Activated CD8-positive, alpha-beta memory T cell treated with anti-CD3 and anti-CD28 coated beads, Interleukin-2, amount 50 U/mL, for 1 hour (primary cell): ENCODE results near the gene PHF24.

Experiments used
- DNase-seq: peaks from one replicate; pipeline ENCODE4 v3.0.0-alpha.2; 2020; ENCODE audit errors: extremely low read depth

The PHF24 gene

DNA sequence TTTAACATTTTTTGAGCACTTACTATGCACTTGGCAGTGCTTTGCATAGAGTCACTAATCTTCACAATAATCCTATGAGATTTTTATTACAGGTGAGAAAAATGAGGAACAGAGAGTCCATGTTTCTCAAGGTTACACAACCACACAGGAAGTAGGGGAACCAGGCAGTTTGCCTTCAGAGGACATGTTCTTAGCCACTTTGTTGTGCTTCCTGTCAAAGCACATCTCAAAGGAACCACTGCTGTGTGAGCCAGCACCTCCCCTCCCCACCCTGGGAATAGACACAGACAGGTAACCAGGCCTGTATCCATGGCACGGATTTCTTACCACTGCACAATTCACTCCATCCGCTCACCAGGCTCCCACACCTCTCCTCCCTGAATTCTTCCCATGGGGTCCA is 25.1 kb downstream of the PHF24 start:
- no peak for DNase-seq

DNA sequence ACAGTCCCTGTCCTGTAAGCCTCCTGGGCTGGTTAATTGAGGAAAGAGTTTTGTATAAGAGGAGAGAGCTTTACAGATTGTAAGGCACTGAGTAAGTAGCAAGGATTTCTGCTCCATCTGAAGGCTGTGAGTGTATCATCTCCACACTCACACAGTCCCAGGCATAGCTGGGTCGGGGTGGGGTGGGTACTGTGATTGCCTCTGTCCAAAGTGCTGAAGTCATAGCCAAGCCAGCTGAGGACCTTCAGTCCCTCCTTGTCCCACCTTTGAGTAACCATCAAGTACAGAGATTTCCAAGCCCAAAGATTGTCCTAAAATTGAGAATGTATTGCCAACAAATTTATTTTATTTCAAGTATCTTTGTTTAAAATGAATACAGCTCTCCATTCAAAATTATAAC is 26.0 kb downstream of the PHF24 start:
- no peak for DNase-seq

DNA sequence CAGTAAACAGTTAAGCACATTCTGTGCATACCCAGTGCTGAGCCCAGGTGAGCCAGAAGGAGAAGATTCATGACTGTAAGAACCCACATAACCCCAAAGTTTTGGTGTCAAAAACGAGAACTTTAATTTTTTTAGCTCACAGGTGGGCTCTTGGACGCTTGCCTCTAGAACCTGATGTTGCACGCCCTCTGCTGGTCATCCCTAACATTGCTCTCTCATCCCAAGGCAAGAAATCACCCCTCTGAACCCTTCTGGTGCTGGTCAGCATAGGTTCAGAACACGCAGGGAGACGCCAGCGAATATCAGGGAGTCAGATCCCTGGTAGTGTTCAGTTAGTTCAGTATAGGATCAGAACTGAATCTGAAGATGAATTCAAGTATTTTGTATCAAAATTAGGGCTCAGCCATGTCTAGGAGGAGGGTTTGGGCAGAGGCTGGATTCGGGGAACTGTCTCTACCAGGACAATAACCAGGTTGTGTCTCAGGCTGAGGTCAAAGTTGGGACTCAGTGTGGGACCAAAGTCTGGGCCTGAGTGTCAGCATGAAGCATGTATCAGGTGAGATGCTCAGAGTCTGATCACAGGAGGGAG is 27.3 kb downstream of the PHF24 start:
- DNase-seq = no peak

DNA sequence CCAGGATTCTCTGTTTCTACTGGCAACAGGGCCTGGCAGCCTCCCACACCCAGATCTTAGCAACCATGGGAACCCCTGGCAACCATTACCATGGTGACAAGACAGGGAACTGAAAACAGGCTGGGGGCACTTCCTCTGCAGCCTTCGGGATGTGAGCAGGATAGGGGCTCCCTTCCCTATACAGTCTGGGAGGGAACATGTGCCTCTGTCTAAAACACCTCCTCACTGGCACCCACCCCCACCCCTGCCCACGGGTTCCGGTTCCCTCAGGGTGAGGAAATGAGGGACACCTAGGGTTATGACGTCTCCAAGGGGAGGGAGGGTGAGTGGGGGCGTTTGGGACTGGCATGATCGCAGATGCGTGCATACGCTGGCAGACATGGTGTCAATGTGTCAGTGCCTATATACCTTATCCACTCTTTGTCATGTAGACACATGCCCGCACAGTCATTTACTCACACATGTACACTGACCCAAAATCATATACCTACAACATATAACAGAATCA is 28.5 kb downstream of the PHF24 start:
- no peak for DNase-seq

DNA sequence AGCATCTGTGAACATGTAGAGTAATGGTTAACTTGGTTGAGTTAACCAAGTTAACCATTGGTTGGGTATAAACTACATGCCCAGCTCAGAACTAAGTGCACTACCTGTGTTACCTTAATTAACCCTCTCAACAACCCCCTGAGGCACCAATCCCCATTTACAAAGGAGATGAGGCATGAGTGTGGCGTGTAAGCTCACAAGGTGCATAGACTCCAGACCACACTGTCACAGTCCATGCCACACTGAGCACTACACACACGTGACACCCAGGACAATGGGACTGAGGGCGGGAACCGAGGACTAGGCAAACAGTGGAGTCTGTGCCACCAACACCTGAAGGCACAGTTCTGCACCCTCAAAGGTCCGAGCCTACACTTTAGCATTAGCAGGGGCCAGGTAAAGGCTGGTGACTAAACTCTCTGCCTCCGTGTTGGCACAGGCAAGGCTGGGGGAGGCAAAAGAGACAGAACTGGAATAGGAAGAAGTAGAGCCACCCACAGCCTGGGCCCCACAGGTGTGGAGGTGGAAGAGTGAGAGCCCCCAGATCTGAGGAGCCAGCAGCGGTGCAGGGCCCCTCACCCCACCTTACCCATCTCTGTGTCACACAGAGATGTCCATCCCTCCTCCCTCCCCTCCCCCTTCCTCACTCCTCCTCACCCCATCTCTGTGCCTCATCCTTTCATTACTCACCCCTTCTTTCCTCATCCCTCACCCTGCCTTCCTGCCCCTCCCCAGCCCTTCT is 29.2 kb downstream of the PHF24 start:
- no peak for DNase-seq

DNA sequence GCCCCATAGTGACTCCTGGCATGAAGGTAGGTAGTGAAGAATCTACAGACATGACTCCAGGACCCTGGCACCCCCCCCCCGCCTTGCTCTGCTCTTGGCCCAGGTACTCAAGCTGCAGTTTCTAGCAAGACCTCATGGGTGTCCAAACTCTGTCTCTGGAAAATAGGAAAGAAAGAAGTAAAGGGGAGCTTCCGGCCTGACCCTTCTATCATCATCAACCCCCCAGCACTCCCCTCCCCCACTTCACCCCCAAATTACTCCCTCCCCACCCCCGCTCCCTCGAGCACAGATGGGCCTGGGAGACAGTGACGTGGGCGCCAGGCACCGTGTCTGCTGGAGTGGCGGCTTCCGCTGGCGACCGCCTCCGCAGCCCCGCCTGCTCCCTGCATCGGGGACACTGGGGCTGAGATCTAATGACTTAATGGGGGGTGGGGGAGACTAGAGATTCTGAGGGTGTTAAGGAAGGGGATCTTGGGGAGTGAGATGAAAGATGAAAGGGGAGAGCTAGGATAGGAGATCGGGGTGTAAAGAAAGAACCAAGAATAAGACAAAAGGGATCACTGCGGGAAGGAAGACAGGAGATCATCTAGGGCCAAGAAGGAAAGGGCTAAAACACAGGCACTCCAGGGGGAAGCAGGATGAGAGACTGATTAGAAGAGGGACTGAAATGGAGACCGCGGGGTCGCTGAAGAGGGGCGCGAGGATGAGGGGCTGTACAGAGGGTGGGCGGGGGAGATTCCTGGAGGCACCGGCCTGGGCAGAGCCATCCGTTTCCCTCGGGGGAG is 30.3 kb downstream of the PHF24 start:
- no peak for DNase-seq

DNA sequence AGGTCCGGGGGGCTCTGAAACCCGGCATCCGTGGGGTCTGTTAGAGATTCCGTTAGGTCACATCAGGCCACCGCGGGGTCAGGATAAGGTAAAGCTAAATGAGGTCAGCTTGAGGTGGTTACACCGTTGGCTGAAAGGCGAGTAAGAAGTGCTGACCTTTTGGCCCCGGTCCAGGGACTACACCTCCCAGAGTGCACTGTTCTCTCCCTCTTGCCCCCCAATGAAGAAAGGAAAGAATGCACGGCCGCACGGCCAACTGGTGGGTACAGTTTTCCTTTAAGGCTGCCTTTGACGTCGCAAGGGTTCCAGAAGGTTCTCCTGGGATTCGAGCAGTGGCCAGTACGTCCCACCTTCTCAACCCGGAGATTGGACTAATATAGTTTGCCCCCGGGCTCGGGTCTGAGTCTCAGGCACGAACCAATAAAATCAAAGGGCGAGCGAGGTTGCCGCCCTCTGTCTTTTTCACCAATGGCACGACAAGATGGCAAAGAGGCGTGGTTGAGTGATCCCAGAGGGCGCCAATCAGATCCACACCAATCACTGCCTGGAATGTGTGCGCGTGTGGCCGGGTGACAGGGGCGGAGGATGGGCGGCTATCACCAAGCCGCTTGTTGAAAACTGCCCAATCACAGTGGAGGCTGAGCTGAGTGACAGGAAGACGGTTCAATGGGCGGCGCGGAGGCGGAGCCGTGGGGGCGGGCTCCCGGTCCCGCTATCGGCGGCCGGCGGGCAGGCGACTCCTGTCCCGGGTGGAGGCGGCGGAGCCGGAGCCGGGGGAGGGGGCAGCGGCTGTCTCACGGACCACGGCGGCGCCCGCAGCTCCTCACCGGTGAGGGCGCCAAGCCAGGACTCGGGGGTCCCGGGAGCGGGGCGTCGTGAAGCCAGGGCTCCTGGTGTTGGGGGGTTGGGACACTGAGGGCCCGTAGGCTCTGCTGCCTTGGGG is 31.2 kb downstream of the PHF24 start, which contains the start of gene DNAJB5:
Gene DNAJB5, plus strand, starts transcription at position 743 of the 943 bp plus-strand sequence. CDS start 886 bp downstream, outside the sequence.
- peak; percentile 94 for DNase-seq

DNA sequence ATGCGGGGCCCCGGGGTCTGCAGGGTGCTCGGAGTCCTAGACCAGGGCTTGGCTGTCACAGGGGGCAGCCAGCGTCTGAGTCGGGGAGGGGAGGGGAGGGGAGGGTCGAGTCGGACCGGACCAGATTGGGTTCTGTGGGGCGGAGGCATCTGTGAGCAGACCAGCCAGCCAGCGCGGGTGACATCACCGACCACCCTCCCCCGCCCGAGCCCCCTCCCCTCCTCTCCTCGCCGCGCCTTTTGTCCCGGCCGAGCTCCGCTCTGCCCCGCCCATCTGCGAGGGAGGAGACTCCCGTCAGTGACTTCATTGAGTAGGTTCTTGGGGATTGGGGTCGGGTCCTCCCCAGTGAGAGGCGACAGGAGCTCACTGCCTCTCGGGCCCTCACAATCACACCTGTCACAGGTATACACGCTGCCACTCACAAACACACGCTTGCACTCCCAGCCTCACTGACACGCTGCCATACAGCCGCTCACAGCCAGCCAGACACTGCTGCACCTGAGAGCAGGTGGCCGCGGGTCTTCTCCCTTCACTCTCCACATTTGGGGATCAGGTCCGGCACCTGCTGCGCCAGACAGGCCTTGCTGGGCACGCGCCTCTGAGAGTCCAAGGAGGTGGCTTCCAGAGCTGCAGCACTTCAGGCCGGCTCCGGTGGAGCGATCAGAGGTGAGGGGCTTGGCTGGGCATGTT is 32.0 kb downstream of the PHF24 start:
- DNase-seq = no peak

DNA sequence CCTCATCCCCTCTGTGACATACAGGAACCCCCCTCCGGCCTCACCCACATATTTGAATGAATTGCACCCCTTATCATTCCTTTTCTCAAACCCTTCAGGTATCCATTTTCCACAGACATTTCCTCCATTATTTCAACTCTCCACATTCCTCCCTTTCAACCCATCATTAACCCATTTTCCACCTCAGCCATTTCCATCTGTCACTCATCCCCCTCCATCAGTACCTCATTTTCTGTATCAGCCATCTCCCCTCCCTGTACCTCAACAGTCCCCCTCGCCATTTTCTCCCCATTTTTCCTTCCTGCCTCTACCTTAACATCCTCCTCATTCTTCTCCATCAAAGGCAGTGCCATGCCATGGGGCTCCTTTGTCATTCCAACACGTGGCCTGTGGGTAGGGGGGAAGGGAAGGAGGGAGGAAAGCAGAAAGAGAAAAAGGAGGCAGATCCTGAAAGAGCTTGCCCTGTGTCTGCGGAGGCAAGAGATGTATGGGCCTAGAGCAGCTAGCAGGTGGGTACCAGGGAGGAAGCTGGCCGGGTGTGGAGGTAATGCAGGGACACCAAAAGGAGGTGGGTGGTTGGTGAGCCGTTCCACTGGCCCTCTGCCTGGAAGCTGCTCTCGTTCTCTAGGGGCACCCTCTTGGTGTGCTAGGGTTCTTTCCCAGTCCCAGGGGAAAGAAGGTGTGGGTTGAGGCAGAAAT is 33.0 kb downstream of the PHF24 start:
- no peak for DNase-seq

DNA sequence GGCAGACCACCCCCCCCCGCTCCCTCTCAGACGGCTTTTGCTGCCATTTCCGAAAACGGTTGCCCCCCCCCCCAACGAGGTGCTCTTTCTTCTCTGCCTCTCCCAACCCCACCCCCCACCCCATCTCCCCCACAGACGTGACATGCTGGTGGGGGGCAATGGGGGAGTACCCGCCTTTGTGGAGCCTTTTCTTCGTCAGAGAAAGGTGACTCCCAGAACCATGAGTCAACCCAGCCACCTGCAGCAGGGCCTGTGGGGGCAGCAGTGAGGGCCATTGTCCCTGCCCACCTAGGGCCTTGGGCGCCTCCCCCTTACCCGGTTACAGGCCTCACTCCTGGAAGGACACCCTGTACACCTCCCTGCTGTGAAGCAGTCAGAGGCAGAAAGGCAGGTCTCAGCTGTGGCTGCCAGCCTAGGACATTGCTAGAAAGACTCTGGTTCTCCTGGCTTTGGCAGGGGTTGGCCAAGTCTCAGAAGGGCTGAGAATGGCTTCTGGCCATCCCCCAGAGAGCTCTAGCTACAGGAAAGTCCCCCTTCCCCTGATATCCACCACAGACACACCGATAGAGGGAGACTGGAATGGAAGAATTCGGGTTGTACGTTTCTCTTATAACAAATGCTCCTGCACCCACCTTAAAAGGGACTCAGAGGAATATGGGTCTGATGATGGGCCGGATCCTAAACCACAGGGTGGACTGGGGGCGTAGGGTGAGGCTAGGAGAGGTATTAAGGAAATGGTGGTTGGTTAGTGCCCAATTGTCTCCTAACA is 33.7 kb downstream of the PHF24 start:
- no peak for DNase-seq

DNA sequence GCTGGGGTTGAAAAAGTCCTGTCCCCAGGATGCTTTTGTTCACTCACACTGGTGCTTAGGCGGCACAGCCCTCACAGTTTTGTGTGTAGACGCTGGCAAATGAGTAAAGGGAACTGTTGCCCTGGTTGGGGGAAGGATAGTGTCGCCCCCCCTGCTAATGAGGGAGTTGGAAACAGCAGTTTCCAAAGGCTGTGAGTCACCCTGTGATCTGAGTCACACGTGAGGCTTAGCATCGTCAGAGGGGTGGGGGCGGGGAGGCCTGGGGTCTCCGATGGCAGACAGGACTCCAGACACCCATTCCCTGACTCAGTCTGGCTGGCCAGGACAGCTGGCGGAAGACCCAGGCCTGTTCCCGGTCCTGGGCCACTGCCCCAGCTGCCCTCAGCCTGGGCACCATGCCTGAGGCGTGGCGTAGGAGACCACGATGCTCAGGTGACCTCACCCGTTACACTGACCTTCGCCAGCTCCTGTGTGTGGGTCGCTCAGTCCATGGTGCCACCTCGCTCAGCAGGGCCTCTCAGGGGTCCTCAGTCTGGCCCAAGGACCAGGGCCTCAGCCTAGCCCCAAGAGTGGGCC is 34.4 kb downstream of the PHF24 start:
- no peak for DNase-seq

DNA sequence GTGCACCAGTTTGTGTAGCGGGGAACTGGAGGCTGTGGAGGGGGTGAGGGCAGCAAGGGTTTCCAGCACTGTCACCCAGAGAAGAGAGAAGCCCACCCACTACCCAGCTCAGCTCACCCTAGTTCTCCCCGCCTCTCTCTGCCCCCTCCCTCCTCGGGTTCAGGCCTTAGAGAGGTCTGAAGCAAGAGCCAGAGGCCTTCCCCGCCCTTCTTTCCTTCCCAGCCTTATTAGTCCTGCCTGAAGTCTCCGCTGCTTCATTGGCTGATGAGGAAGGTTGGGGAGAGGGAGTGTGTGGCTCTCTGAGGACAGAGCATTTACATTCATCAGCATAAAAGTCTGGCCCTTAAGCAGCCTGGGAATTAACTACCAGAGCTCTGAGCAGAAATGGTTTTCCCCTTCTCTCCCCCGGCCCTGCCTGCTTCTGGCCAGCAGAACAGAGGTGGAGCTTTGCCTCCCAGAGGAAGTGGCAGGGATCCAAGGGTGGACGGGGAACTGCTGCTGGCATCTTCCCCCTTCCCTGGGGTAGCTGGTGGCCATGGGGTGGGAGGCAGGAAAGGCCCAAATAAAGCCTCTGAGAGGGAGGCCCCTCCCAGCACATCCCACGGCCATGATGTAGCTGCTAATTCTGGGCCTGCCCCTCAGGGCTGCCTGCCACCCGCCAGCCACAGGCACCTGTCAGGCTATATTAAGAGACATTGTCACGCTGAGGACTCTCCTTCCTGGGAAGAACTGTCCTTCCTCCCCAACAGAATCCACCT is 35.6 kb downstream of the PHF24 start:
- no peak for DNase-seq

DNA sequence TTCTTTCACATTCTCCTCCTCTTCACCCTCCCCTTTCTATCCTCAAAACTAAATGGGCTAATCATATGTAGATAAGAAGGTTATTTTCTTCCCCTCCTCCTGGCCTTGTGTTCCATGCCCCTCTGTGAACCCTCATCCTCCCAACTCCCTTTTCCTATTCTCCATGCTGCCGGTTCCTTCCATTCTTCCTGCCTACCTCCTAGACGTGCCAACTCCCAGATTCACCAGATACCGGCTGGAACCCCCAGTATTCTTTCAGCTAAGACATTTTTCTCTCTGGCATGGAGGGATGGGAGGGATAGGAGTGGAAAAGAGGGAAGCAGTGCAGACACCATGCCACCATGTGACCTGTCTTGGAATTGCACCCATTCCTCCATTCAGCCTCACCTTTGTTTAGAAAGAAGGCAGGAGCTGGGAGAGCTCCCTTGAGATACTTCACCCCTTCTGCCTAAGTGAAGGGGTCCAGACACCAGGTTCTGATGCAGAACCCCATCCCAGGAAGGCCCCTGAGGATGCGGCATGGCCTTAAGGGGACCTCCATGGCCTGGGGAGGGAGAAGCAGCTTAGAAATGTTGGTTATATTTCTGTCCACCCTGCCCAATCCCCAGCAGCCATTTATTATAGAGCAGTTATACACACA is 36.3 kb downstream of the PHF24 start:
- DNase-seq = no peak

DNA sequence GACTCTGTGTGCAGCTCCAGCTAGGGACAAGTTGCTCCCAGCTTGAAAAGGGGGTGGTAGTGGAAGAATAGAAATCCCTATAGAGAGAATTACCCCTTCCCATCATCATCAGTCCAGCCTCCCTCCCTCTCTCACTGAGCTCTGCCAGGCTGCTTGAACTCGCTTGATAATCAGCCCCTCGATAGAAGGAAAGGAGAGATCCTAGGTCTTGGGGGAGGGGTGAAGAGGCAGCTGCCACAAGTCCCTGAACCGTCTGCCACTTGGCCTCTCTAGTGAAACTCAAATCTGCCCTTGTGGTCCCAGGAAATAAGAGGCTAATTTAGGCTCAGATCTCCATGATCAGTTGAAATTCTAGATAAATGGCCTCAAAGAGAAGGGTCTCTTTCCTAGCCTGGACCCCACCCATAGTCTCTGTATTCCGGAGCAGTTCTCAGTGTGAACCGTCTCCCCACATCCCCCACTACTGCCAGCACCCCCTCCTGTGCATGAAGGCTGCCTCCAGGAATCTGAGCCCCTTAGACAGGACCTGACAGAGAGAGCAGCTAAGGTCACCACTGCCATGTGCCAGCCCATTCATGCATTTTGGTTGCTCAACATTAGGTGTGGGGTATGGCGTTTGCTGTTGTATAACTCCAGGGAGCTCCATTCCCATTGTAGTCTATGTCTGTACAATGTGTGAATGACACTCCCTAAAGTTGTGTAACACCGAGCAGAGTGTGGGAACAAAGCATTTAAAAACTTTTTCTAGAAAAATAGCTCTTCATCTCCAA is 37.0 kb downstream of the PHF24 start:
- DNase-seq = no peak

DNA sequence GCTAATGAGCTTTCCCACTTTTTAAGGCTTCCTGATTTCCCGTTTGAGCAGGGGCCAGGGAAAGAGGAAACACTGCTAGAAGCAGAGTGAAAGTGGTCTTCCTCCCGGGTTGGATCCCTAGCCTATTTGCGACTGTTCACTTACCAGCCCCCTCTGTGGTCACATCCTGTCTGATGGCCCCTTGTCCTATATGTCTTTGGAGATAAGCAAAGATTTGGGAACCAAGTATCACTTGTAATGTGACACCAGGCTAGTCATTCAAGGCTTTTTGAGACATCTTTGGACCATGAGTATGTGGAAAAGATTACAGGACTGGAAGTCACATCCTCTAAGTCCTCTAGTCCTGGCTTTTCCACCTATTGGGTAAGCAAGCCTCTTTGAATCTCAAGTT is 37.6 kb downstream of the PHF24 start:
- DNase-seq = no peak

DNA sequence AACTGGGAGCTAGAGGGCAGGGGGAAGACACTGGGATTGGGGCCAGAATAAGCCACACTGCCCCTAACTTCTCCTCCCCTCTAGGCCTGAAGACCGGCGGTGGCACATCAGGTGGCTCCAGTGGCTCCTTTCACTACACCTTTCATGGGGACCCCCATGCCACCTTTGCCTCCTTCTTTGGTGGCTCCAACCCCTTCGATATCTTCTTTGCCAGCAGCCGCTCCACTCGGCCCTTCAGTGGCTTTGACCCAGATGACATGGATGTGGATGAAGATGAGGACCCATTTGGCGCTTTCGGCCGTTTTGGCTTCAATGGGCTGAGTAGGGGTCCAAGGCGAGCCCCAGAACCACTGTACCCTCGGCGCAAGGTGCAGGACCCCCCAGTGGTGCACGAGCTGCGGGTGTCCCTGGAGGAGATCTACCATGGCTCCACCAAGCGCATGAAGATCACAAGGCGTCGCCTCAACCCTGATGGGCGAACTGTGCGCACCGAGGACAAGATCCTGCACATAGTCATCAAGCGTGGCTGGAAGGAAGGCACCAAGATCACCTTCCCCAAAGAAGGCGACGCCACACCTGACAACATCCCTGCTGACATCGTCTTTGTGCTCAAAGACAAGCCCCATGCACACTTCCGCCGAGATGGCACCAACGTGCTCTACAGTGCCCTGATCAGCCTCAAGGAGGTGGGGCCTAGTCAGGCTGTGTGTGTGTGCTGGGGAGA is 38.3 kb downstream of the PHF24 start:
- no peak for DNase-seq

DNA sequence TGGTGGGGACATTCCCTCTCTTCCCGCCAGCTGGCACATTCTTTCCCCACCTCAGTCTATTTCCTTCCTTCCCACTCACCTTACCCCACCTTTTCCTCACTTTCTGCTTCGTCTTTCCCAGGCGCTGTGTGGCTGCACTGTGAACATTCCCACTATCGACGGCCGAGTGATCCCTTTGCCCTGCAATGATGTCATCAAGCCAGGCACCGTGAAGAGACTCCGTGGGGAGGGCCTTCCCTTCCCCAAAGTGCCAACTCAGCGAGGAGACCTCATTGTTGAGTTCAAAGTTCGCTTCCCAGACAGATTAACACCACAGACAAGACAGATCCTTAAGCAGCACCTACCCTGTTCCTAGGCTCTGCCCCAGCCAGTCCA is 38.8 kb downstream of the PHF24 start:
- no peak for DNase-seq
